HG03025 (cell line): ENCODE results near the gene DNAJB1.
A peak's percentile ranks its signal among the peaks of the same experiment; 100 is the strongest.
"Not testable (repeated sequence)": the region's sequence is repeated elsewhere in the genome, so short reads cannot be mapped to it uniquely, and the experiment has no call there.

Experiments used
- ATAC-seq: cut with Tn5 transposase; IDR thresholded peaks from one replicate; pipeline ENCODE4 v1.9.1; 2021; ENCODE audit warnings: mild to moderate bottlenecking, moderate library complexity; ENCODE audit not compliant: unreplicated experiment, low FRiP score

DNAJB1 gene

DNA sequence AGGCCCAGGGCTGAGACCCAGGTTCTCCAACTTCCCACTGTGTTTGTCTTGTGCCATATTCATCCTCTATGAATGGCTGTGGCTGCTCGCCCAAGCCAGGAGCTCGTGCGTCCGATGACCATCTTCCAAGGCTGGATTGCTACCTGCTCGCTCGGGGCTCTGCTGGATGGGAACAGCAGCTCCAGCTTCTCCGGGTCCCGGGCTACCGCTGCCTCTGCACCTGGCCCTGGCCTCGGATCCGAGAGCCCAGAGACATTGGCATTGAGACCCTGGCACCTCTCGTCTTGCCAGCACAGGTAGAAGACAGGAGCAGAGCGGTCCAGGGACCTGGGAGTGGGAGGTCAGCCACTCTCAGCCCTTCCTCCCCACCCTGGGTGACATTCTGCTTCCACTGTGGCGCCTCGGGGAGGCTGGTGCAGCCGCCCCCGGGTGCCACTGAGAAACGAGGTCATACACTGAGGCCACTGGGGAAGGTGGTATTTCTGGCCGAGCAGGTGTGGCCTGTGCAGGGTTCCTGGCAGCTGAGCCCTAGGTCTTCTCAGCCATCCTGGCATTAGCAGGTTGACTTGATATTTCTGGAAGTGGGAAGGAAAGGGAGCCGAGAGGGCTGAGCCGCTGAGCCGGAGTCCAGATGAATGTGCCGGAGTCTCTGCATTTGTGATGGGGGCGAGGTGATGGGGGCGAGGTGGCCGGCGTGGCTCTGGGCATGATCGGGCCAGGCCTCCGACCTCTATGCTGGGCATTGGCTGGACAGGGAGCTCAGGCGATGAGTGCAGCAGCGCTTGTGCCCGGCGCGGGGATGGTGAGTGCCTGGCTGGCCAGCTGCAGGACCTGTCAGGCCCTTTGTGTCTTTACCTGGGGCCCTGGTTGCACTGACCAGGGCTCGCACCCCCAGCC lies 35.1 kb upstream of the DNAJB1 start:
- ATAC-seq, result no peak

DNA sequence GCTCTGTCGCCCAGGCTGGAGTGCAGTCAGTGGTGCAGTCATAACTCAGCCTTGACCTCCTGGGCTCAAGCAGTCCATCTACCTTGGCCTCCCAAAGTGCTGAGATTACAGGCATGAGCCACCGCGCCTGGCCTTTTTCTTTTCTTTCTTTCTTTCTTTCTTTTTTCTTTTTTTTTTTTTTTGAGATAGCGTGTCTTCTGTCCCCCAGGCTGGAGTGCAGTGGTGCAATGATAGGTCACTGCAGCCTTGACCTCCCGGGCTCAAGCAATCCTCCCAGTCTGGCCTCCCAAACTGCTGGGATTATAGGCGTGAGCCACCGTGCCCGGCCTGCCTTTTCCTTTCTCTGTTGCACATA lies 33.8 kb upstream of the DNAJB1 start:
- ATAC-seq, result not testable (repeated sequence)

DNA sequence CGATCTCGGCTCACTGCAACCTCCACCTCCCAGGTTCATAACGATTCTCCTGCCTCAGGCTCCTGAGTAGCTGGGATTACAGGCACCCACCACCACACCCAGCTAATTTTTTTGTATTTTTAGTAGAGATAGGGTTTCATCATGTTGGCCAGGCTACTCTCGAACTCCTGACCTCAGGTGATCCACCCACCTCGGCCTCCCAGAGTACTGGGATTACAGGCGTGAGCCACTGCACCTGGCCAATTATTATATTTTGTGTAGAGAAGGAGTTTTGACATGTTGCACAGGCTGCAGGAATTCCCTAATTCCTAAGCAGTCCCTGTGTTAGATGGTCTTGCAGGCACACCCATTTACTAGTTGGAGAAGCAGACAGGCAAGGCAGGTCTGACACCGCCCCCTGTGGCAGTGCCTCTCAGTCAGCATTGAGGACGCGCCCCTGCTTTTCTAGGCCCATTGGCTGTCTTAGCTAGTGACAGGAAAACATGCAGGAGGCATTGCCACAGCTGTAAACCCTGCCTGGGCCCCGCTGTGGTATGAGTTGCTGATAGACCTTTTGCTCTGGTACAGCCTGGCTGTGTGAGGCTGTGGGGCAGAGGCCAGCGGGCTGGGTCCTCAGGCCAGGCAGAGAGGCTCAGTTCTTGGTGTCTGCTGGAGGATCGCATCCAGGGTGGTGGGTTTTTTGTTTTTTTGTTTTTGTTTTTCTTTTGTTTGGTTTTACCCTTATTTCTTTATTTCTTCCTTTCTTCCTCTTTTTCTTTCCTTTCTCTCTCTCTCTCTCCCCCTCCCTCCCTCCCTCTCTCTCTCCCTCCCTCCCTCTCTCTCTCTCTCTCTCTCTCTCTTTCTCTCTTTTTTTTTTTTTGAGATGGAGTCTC lies 33.2 kb upstream of the DNAJB1 start:
- not testable (repeated sequence) for ATAC-seq

DNA sequence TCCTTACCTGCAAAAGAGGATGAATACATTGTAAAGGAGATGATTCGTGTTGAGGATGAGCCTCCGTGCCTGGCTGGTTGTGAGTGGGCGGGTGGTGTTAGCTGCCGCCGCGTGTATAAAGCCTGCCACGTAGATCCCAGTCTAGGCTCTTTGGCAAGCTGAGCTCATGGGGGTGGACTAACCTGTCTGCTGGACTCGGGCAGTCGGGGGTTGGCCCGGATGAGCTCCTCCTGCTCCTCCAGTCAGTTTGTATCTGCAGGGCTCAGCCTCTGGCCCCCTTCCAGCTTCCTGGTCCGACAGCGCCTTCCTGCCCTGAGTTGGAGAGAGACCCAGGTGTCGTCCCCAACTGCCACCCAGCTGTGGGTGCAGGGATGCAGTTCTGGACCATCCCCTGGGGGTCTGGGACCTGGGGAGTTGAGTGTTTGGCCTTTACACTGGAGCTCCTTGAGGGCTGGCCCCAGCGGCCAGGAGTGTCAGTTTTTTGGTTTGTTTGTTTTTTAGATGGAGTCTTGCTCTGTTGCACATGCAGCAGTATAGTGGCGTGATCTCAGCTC lies 32.1 kb upstream of the DNAJB1 start:
- ATAC-seq, result no peak

DNA sequence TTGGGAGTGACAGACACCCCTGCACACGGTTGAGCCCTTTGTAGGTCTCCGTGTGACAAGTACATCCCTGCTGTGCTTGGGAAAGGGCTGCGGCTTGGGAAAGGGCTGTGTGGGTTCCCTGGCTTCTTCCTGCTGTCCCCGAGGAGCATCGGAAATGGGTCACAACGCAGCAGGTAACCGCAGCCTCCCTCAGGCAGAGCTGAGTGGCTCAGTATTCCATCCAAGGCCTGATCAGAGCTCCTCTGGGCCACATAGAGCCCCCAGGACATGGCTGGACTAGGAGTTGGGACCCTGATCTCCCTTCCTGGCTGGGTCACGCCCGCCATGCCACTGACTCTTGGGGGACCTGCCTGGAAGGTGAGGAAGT lies 27.5 kb upstream of the DNAJB1 start:
- no peak for ATAC-seq

DNA sequence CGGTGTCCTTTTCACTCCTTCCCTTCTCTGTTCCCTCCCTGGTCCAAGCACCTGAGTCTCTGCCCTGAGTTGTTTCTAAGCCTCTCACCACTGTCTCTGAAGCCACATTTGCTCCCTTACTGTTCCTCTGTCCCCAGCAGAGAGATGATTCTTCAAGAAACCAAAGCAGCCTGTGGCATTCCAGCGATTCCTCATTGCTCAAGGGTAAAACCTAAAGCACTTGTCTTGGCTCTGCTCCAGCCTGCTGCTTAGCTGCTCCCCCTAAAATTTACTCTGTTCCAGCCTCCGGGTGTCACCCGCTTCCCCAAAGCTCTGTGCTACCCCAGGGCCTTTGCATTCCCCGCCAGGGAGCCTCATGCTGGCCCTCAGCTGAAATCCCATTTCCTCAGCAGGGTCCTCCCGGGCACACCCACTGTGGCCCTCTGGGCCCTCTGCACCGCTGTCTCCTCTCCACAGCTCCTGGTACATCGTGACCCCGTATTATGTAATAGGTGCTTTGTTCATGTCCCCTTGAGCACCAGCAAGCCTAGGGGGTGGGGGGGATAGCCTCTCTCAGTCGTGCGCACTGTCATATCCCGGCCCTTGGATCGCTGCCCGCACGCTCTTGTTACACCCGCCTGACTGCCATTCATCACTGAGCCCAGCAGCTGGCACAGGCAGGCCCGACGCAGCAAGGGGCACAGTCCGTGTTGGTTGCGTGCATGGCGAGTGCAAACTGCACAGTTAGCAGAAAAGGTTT lies 26.9 kb upstream of the DNAJB1 start:
- ATAC-seq, result no peak

DNA sequence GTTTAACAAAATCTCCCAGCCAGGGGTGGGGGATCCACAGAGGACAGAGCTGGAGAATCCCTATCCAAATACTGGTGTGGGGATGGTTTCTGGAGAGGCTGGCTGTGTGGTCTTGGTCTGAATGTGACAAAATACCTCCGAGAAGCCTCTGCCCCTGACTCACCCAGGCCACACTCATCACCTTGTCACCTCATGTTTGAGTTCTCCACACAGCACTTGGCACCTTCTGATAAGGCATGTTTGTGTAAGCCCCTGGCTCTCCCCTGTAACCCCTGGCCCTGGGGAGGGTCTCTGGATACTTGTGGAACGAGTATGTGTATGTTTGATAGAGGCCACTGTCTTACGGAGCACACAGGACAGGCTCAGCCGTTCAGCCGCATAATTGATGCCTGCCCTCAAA lies 25.9 kb upstream of the DNAJB1 start:
- ATAC-seq, result no peak

DNA sequence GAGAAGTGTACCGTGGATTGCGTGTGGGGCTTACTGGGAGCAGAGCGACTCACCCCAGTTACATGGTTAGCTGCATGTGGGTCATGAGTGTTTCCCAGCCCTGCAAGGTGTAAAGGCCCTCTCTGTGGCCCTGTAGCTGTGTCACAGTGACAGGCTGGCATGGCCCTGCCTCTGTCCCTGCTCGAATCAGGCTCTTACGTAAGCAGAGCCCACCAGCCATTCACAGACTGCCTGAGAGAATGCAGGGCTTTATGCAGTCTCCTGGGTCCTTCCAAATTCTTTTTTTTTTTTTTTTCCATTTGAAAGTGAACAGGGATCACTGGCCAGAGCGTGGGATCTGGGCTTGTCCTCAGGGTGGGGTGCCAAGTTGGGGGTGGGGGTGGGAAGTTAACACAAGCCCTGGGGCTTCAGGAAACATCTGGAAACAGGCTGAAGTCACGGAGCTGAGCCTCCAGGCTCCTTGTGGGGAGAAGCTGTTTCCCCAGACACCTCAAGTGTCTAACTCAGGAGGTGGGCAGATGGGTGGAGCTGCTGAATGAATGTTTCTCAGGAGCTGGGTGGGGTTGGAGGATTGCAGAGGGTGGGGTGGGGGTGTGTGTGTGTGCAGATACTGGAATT lies 24.6 kb upstream of the DNAJB1 start:
- ATAC-seq, result no peak

DNA sequence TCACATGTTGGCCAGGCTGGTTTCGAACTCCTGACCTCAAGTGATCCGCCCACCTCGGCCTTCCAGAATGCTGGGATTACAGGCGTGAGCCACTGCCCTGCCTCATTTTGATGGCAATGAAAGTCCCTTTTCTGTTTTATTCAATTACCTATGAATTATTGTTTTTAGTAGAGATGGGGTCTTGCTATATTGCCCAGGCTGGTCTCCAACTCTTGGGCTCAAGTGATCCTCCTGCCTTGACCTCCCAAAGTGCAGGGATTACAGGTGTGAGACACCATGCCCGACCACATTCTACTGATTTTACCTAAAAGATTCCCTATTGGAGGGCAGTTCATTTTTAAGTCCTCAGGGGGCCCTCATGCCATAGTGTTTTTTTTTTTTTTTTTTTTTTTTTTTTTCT lies 23.8 kb upstream of the DNAJB1 start:
- not testable (repeated sequence) for ATAC-seq

DNA sequence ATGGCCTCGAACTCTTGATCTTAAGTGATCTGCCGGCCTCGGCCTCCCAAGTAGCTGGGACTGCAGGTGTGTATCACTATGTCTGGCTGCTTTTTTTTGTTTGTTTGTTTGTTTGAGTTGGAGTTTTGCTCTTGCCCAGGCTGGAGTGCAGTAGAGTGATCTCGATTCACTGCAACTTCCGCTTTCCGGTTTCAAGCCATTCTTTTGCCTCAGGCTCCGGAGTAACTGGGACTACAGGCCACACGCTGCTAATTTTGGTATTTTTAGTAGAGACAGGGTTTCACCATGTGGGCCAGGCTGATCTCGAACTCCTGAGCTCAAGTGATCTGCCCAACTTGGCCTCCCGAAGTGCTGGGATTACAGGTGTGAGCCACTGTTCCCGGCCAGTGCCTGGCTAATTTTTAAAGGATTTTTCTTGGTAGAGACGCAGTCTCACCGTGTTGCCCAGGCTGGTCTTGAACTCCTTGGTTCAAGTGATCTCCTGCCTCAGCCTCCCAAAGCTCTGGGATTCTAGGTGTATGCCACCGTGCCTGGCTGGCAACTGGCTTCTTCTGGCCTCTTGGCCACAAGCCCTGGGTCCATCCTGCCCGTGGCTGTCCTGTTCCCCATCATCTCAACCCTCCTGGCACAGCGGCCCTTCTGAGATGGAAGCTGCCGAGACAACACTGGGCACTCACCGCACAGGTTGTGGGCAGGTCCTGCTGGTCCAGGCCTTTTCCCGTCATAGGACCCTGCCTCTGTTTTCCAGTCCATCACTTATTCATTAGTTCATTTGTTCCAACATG lies 22.7 kb upstream of the DNAJB1 start:
- ATAC-seq, result no peak

DNA sequence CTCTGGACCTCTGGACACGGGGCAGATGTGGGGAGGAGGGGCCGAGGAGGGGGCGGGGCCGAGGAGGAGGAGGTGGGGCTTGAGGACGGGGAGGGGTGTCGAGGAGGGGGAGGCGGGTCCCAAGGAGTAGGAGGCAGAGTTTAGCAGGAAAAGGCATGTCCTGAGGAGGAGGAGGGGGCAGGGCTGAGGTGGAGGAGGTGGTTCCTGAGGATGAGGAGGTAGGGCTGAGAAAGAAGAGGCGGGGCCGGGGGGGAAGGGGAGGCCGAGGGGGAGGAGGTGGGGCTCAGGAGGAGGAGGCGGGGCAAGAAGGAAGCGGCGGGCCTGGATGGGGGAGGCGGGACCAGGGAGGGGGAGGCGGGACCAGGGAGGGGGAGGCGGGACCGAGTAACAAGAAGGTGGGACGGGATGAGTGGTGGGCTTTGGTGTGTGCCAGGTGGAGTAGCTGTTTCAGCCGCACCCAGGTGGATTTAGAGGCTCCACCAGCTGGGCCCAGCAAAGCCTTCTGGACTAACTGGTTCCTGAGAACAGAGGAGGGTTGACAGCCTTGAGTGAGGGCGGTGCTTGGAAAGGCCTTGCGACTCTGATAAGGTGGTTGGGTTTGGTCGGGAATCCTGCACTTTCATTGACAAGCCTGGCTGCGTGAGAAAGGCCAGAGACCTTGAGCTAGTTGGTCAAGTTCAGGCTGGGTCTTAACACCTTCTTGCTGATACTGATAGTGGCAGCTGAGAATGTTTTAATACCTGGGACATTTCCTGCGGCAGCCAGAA lies 18.9 kb upstream of the DNAJB1 start:
- no peak for ATAC-seq

DNA sequence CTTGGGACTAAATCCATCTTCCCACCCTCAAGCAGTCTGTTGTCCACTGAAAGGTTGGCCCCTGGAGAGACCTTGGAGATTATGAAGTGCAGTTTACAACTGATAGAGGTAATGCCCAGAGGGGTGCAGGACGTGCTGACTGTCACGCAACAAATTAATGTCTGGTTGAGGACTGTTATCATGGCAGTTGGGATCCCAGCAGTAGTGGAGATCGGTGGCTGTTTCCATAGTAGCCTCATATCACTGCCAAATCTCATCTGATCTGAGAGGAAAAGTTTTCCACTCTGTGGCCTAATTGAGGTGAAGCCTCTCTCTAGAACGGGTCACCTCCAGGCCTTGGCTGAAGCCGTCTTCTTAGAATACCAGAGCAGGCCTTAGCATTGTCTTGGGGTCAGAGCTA lies 15.3 kb upstream of the DNAJB1 start:
- ATAC-seq, result no peak

DNA sequence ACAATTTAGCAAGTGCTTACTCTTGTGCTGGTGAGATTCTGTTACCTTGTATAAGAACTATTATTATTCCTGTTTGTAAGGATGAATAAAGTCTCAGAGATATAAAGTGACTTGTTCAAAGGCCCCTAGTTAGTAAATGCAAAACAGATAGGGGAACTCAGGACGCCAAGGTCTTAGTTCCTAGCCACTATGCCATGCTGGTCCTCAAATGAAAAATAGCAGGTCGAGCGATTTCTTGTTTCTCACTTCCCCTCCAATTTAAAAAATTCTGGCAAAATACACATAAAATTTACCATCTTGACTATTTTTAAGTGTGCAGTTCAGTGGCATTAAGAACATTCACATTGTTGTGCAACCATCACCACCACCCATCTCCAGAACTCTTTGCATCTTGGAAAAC lies 12.3 kb upstream of the DNAJB1 start:
- no peak for ATAC-seq

DNA sequence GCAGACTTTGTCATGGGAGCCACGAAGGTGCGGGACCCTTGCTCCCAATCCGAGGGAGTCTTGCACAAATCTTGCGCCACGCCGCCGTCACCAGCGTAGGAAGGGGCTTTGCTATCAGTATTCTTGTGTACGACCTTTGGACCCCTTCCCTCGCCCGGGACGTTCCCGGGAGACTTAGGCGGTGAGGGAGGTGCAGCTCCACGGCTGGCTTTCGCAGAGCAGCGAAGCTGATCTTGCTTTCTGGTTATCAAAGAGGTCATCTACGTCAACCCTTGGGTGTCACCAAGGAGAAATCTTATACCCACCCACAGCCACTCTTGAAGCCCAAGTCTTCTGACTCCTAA lies 11.8 kb upstream of the DNAJB1 start:
- no peak for ATAC-seq

DNA sequence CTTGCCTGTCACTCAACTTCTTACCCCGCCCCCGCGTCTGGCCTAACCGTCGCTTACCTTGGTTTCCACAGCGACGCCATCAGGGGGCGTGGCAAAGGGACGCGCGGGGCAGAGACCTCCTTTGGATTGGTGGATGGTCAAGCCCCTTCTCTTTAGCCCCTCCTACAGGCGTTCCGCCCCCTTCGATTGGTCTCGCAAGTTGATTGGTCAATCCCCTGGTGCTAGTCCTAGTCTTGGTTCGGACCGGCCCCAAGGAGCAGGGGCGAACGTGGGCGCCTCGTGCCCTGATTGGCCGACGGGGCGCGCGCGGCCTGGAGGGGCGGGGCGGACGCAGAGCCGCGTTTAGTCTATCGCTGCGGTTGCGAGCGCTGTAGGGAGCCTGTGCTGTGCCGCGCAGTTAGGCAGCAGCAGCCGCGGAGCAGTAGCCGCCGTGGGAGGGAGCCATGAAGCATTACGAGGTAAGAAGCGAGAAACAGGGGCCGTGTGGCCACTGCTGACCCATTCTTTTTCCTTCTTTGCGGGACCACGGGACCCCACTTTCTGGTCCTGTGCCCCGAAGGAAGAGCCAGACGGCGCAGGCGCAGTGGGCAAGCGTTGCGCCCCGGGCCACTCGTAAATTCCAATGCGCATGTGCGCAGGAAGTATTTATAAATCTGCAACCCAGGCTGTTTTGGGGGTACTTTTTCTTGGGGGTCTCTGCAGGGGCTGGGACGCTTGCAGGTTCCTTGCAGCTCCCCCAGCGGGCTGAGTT lies 11.2 kb upstream of the DNAJB1 start, which contains the start of gene TECR:
TSS of gene TECR (plus strand) at position 341 of the 751 bp plus-strand sequence. CDS start at position 444, 103 bp downstream.
- ATAC-seq, result peak; percentile 90

DNA sequence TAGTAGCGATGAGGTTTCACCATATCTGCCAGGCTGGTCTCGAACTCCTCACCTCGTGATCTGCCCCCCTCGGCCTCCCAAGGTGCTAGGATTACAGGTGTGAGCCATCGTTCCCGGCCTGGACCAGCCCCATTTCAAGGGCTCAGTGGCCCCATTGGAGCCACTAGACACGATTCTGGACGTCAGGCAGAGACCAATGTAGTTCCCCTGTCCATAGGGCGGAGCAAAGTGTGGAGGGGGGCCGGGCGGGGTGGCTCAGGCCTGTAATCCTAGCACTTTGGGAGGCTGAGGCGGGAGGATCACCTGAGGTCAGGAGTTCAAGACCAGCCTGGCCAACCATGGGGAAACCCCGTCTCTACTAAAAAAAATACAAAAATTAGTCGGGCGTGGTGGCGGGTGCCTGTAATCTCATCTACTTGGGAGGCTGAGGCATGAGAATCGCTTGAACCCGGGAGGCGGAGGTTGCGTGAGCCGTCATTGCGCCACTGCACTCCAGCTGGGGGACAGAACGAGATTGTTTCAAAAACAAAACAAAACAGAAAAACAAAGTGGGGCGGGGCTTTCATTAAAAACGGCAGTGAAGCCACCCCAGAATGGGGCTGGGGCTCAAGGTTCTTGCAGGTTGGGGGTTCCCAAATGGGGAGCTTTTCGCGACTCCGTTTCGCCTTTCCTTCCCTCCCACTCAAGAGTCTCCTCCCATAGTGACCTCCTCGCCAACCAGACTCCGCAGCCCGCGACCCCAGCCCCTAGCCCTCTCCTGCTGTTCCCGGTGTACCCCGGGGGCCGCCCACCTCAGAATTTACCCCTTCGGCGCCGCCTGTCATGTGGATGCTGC lies 10.4 kb upstream of the DNAJB1 start:
- ATAC-seq, result peak; percentile 1

DNA sequence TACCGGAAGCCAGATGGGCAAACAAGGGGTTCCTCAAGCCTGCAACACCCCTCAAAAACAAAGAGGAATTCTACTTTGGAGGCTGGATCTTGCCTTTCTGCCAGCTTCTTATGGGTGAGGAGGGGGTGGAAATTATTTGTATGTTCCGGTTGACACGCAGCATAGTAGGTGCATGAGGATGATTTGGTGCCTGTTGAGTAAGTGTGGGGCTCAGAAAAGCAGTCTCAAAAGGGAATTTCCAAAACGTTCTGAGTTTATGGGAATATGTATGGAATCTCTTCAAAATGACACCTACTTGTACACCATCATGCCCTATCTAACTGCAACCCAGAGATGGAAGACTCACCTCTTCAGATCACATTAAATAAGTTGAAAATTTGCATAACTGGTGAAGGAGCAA lies 8.2 kb upstream of the DNAJB1 start:
- ATAC-seq, result no peak
